GM19025 (cell line): Measurements from ENCODE around the gene SCYGR4.

Experiments used
- ATAC-seq: cut with Tn5 transposase; IDR thresholded peaks from one replicate; pipeline ENCODE4 v1.9.1; 2021; ENCODE audit warnings: mild to moderate bottlenecking, low read depth, moderate library complexity; ENCODE audit not compliant: unreplicated experiment

SCYGR4 gene

DNA sequence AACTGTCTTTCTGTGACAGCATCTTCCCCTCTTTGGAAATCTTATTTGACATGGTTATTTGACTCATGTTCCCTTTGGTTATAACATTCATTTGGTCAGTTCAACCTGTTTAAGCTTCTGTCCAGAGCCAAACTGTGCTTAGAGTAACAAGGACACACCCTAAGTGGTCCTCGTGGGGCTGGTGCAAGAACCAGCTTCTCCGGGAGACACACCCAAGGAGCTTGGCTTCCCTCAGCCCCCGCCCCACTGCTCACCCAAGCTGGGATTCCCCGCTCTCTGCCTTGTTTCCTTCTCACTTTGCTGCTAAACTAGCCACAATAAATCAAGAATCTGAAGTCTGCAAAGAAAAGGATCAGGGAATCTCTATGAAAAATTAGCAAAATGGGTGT, 4.0 kb upstream of the SCYGR4 start:
- ATAC-seq: no peak

DNA sequence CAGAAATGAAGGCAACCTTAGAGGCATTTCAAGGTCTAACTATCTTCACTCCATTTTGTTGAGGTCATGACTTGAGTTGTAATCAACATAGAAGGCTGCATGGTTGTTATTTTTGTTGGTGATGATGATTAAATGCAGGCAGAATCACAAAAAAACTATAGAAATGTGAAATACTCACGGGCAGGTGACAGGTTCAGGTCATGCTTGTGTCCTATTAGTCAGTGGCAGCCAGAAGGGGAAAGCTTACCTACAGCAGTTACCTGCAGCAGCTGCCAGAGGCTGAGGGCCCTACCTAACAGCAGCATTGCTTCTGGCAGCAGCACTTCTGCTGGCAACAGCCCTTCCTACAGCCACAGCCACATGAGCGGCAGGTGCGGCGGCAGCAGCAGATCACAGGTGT, 3.1 kb upstream of the SCYGR4 start:
- ATAC-seq: no peak

DNA sequence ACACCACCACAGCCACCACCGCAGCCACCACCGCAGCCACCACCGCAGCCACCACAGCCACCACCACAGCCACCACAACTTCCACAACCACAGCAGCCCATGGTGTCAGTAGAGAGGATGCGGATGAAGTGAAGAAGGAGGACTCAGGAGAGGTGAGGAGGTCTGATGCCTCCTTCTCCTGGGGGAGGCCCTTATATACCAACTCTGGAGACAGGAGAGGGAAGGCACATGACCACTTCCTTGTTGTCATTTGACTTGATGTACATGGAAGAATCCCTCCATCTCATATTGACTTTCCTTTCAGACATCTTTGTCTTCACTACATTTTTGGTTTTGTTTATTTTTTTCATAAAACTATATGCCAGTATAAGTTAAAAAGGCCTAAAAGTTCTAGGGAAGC, 2.6 kb upstream of the SCYGR4 start, which contains the start of gene SCYGR3:
Gene SCYGR3, minus strand, starts transcription at position 101 of the 400 bp plus-strand sequence. Its CDS starts 0 bp downstream, at position 101.
- ATAC-seq: no peak

DNA sequence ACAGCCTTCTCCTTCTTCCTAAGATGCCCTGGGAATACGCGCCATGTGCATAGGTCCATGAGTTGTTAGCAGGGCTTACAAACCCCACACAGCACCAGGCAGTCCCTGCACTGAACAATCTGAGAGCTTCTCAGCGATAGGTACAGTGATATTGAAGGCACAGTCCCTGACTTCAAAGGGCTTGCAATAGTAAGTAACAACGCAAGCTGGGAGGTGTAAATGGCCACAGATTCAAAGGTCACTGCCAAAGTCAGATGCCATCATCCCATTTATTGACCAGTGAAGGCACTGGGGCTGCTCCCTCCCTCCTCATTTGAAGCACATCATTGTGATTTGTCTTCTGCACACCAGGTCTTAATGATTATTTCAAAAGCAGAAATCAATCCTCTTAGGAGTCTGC, 2.1 kb upstream of the SCYGR4 start:
- no peak for ATAC-seq

DNA sequence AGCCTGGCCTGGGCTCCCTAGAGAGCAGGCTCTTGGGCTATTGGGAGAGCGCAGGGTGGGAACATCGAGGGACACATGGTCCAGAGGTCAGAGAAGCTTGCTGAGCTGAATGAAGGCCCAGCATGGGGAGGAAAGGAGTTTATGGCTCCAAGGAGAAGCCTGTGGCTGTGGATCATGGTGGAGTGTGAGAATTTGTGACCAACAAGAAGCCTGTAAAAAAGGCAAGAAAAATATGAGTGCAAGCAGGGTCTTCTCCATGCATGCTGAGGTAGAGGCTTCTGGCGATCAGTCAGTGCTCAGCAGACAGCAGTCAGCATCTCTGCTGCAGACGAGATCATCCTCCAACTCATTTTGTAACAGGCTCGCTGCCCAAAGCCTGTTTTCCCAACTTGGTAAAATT, 1.4 kb upstream of the SCYGR4 start:
- ATAC-seq: no peak

DNA sequence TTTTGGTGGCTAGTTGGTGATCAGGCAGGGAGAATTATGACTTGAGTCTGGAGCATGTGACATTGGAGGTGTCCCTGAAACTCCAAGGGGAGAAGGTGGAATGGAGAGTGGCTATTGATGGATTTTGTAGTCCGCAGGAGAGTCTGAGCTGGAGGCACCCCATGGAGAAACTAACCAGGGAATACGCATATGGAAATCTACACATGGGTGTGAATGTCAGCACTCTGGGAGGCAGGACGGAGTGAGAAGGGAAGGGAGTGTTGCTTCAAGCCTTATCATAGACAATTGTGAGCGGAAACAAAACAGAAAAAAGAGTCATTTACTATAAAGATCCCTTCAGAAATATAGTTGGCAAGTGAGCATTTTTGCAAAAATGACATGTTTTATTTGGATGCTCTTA, 667 bp upstream of the SCYGR4 start:
- no peak for ATAC-seq

DNA sequence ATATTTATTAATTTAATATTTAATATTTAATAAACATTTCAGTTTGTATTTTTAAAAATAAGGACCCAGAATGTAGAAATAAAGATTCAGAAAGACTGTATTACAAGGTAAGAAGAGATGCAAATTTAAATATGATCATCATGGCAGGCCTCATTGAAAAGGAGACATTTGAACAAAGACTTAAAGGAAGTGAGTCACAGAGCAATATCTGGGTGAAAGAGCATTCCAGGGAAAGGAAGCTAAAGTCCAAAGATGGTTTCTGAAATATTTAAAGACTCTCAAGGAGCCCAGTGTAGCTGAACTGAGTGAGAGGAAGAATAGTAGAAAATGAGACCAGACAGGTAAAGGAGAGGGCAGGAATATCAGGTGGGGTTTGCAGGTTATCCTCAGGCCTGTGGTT, 5.9 kb downstream of the SCYGR4 start:
- ATAC-seq: no peak

DNA sequence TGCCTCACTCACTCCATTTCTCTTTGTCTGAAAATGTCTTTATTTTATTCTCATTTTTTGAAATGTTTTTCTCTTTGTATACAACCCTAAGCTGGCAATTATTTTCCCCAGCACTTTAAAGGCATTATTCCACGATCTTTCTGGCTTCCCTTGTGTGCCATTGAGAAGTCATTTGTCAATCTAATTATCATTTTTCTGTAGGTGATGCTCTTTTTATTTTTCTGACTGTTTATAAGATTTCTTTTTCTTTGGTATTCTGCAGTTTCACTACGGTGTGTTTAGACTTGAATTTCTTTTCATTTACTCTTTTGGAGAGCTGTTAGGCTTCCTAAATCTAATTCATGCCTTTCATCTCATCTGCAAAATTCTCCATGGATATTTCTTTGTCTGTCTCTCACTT, 8.1 kb downstream of the SCYGR4 start:
- no peak for ATAC-seq

DNA sequence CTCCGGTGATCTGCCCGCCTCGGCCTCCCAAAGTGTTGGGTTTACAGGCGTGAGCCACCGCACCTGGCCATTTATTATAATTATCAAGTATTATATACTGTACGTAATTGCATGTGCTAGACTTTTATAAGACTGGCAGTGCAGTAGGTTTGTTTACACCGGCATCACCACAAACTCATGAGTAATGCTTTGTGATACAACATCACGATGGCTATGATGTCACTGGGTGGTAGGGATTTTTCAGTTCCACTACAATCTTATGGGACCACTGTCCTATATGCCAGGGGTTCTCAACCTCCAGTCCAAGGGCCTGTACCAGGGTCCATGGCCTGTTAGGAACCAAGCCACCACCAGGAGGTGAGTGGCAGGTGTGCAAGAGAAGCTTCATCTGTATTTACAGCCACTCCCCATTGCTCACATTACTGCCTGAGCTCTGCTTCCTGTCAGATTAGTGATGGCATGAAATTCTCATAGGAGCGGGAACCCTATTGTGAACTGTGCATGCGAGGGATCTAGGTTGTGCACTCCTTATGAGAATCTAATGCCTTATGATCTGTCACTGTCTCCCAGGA, 9.4 kb downstream of the SCYGR4 start:
- ATAC-seq: no peak

DNA sequence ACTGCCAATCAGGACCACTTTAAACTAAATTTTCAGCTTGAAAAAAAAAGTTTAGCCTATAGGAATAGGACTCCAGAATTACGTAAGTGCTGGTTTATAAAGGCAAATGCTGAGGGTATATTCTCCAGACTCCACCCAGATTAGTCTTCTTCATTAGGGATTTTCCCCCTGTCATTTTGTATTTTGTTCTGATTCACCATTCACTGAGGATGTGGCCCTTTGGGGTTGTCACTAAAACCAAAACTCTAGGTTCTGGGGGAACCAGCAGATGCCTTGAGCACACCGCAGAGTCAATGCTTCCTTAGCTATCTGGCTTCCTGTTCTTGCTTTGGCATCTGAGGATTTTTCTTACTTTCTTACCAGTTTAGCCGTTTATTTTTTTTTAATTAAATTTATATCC, 10.5 kb downstream of the SCYGR4 start:
- peak; percentile 96 for ATAC-seq

DNA sequence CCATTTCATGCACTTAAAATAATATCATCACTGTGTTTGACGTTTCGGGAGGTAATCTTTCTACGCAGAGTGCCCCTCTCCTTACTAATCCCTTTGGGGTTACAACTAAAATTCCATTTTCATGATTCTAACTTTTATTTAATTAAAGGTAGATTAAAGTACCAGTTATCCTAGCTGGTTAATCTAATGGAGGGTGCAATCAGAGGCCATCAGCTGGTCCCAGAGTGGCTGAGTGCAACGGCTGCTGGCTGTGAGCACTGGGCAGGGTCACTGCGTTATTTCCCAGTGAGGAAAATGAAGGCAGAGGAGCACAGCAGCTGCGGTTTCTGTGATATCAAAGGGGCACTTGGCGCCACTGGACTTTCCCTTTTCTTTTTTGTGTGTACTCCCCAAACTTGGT, 12.1 kb downstream of the SCYGR4 start:
- ATAC-seq: no peak

DNA sequence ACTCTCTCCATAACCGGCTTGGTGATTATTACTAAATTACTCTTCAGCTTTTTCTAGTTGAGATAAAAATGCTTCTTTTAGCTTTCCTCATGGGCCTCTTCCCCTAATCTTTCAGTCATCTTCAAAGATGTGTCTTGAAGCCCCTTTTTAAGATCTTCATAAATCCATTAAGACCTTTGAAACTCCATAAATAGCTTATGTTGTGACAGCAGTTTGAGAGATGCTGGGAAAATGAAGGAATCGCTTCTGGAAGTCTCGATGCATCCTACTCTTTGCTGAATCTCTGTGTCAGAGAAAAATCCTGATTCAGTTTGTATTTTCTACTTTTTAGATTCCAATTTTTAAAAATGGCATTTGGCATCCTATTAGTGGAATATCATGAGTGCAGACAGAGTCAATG, 13.0 kb downstream of the SCYGR4 start:
- ATAC-seq: no peak

DNA sequence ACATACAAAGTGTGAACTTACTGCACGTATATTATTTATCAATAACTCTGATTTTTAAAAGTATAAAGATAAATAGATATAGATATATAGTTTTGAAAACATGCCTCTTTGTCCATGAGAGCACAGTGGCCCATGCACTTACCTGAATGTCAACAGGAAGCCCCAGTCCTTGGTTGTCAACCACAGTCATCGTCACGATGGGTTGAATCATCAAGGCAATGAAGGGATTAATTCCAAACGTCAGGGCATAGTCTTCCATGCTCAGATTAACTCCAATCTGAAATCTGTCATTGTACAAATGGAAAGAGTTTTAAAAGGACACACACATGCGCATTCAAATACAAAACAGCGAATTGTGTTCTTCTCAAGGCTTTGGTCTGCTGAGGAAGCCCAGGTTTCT, 15.5 kb downstream of the SCYGR4 start:
- no peak for ATAC-seq

DNA sequence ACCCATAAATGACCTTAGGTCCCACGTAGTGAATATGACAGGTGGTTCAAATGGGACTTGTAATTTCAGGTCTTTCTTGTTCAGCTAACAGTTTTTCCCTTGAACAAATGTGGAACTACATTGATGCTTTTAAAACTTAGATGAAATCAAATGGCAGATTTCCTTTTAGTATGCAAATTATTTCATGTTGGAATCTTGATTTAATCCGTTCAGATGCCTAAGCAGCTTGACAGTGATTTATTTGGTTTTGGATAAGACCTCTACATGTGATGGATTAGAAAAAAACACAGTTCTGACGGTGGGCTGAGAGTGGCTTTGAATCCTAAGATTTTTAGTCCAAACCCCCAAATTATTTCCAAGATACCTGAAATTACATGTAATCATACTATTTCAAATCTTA, 16.9 kb downstream of the SCYGR4 start:
- no peak for ATAC-seq

DNA sequence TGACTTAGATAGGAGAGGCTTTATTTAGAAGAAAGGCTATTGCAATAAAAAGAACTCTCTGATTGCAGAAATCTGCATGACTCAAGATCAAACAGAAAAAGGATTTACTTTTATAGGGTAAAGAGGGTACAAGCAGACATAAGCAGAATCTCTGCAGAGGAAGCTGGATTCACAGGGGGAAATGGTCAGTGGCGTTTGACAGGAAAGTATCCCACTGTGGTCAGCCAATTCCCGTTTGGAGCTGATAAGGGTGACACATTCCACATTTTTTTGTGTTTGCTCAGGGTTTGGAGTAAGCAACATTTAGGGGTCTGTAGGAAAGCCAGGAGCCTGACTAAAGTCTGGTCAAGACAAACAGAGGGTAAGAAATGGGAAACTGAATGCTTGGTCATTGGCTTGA, 25.4 kb downstream of the SCYGR4 start:
- no peak for ATAC-seq

DNA sequence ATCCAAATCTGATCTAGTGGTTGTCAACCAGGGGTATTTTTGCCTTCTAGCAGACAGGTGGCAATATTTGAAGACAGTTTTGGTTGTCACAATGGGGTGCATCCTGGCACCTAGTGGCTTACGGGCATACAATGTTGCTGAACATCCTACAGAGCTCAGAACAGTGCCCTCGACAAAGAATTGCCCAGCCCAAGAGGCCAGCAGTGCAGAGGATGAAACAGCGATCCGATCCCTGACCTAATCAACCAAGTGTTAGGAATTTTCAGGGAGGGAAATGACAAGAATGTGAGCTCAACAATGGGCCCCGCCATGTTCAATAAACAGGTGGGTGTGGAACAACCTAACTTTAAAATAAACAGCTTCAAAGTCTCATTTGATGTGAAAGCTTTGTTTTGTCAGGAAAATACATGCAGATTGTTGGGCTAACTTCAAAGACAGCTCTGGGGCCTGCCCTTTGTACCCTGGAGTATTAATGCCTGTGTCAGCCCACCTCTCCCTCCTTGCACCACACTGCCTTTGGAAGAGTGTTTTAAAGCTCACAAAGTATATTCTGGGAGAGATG, 26.8 kb downstream of the SCYGR4 start:
- ATAC-seq: no peak

DNA sequence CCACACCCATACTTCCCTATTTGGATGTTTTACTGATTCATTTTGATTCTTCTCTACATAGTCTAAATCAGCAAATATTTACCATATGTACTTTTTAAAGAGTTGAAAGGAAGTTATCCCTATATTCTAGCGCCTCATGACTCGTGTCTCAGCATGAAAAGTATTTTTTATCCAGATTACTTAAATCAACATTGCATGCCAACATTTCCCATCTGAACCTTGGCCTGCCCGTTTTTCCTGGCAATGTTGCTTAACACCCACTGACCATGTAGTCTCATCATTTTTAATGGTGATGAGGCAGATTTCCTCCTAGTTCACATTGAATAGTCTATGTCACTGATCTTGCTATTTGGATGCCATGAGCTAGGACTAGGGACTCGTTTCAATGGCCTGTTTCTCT, 36.1 kb downstream of the SCYGR4 start:
- ATAC-seq: no peak

DNA sequence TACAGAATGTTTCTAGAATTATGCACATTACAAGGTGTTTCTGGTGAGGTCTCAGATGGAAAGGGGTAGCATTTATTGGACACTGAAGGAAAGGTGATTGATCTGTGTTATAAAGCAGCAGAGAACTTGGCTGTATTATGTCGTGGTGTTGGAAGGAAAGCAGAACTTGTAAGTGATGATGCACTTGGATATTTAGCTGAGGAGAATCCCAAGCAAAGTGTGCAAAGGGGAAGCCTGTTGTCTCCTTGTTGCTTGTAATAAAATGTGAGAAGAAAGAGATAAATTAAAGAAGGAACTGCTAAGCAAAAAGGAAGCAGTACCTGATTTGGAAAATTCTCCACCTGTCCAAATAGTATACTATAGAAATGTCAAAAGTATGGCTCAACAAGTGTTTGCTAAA, 37.1 kb downstream of the SCYGR4 start:
- no peak for ATAC-seq

DNA sequence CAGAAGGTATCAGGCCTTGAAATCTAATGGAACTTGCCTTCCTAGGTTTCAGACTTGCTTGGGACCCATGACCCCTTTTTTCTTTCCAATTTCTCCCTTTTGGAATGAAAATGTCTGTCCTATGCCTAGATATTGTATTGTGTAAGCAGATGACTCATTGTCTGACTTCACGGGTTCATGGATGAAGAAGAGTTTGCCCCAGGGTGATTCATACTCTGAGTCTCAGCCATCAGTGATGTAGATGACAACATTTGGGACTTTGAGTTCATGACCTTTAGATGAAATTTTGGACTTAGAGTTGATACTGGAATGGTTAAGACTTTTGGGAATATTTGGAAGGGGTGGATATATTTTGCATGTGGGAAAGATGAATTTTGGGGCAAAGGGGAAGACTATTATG, 38.2 kb downstream of the SCYGR4 start:
- ATAC-seq: no peak

DNA sequence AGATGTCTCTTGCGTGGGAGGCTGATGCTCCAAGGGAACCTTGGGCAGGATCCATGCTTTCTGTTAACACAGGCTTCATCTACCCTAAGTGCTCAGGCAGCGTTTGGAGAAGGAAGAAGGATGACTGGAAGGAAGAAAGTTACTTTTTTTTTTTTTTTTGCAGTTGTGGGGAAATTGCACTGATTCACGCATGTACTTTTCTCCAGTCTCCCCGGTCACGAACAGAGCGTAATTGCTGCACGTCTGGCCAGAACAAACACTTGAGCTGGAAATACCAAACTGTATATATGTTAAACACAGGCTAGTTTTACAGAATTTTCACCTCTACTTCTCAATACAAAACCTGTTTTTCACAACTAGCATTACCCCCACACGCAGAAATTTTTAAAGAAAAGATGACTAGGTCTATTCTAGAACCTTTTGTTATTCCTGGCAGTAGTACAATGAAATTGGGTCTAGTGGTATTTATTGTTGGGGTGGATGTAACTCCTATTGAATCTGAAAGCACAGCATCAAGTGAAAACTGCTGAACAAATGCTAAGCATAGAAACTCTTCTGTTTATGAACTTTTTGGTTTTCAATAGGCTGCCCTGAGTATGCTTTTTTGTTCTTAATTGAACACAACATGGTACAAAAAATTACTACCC, 40.0 kb downstream of the SCYGR4 start:
- ATAC-seq: no peak

DNA sequence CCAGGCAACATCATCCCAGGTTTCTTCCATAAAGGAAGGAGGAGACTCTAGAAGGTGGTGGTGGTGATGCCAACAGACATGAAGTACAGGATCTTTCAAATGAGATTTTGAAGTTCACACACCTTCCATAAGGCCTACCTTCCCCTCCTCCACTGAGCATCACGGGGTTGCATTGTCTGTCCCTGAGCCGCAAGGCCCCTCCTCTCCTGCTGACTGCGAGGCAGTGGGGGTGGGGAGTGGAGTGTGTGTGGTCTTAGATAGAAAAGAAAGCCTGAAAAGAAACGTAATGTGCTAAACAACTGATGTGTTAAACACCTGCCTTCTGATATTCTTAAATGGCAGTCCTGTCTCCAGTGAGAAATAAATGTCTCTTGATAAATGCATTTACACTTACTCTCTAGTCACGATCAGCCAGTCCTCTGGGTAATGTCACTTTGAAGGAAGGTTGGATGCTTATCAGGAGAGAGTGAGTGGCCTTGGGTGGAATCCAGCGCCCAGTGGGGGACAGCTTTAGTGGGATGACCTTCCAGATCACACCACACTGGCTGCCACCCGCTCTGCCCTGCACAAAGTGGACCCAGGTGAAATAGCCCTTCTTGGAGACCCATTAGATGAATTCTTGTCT, 43.8 kb downstream of the SCYGR4 start:
- ATAC-seq: no peak

DNA sequence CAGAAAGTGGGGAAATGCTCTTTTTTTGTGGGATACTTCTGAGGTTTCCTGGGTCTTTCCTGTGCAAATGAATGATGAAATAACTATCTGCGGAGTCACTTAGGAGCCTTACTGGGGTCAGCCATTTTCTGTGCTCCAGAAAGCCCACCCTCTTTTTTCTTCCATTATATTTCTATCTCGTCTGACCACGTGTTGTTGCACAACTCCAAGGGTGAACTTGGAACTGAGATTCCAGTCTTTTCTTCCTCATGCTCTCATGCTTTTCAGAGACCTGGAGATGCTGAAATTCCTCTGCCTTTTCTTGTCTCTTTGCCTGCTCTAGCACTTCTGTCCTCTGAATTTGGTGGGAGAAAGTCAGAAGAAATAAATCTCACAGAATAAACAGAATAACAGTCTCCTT, 44.5 kb downstream of the SCYGR4 start:
- ATAC-seq: no peak
